RPMI8226 (cell line): ENCODE results near the gene VRK3.
A peak's percentile ranks its signal among the peaks of the same experiment; 100 is the strongest.
"Not testable (repeated sequence)": the region's sequence is repeated elsewhere in the genome, so short reads cannot be mapped to it uniquely, and the experiment has no call there.

Source experiments
- DNase-seq: peaks from one replicate; pipeline ENCODE4 v3.0.0-alpha.2; 2015

Gene VRK3, protein sequence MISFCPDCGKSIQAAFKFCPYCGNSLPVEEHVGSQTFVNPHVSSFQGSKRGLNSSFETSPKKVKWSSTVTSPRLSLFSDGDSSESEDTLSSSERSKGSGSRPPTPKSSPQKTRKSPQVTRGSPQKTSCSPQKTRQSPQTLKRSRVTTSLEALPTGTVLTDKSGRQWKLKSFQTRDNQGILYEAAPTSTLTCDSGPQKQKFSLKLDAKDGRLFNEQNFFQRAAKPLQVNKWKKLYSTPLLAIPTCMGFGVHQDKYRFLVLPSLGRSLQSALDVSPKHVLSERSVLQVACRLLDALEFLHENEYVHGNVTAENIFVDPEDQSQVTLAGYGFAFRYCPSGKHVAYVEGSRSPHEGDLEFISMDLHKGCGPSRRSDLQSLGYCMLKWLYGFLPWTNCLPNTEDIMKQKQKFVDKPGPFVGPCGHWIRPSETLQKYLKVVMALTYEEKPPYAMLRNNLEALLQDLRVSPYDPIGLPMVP

DNA sequence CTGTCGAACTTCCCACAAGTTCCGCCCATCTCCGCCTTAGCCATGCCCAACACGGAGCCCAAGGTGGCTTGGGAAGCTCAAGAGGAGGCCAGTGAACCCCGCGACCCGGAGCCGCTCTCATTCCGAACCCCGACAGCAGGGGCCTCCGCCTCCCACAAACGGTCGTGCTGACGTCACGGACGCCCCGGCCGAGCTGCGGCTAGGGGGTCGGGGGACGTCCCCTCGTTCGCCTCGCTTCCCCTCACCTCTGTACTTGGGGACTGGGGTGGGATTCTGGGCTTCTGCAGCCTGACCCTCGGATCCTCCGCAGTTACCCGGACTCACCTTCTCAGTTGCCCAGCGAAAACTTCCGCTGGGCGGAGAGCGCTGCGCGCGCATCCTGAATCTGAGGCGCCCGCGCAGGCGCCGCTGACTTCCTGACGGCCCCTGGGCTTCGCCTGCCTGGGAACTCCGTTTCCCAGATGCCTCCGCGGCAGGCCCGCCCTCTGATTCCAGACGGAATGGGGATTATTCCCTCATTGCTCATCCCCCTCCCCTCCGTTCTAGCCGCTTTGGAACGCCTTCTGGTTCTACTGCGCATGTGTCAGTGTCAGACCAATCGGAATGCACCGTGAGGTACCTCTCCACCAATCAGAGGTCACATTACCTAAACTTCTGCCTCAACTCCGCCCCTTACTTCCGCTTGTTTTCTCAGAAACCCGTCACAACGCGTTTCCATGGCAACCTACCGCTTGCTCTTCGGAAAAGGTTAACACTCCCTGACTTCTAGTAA is at the start of gene VRK3:
Gene VRK3 (minus strand): TSS at position 351 of the 772 bp plus-strand sequence. CDS start 9,210 bp downstream, outside the sequence.
- peak; percentile 99 for DNase-seq

- DNase-seq: not testable (repeated sequence)
Observed at GRCh38 chr19:50068382-50068781, 43.2 kb upstream of the VRK3 start.

DNA sequence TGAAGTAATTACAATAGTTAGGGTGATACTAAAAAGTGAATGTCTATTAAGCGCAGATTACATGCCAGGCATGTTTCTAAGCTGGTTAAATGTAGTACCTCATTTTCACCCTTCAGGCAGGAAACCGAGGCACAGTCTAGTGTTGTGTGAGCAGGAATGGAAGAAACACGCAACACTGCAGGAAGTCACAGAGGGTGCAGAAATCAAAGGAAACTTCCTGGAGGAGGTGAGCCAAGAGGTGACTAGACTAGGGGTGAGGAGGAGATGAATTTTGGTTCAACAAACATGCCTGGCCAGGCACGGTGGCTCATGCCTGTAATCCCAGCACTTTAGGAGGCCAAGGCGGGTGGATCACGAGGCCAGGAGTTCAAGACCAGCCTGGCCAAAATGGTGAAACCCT is 42.4 kb upstream of the VRK3 start:
- no peak for DNase-seq

GRCh38 chr19:50065938-50066337 is 40.8 kb upstream of the VRK3 start:
- DNase-seq: no peak

DNA sequence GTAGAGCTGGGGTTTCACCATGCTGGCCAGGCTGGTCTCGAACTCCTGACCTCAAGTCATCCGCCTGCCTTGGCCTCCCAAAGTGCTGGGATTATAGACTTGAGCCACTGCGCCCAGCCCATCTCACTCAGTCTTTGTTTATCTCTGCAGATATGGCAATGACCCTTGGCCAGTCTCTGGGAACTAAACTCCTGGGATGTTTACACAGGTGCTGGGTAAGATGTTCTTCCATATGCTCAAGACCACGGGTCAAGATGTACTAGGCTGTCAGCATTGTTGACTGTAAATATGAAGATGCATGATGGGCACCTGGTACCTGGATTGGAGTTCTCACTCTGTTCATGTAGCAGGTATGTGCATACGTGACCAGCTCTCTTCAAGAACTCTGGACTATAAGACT is 36.5 kb upstream of the VRK3 start:
- no peak for DNase-seq

DNA sequence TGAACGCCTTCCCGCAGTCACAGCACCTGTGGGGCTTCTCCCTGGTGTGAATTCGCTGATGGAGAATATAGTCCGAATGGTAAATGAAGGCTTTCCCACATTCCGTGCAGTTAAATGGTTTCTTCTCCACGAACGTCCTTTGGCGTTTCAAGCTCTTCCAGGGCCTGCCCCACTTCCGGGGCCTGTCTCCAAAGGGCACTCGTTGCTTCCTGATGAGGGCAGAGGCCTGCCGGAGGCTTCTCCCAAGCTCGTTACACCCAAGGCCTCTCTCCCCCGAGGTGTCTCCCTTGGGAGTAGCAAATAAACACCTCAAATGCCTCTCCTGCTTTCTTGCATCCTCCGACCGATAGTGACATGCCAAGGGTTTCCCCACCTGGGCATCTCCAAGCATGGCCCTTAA is 34.9 kb upstream of the VRK3 start:
- no peak for DNase-seq

- DNase-seq: no peak
Observed at GRCh38 chr19:50059045-50059444, 33.9 kb upstream of the VRK3 start.

GRCh38 chr19:50058425-50058824 is 33.3 kb upstream of the VRK3 start:
- no peak for DNase-seq

GRCh38 chr19:50053119-50053518 is 27.9 kb upstream of the VRK3 start:
- no peak for DNase-seq

DNA sequence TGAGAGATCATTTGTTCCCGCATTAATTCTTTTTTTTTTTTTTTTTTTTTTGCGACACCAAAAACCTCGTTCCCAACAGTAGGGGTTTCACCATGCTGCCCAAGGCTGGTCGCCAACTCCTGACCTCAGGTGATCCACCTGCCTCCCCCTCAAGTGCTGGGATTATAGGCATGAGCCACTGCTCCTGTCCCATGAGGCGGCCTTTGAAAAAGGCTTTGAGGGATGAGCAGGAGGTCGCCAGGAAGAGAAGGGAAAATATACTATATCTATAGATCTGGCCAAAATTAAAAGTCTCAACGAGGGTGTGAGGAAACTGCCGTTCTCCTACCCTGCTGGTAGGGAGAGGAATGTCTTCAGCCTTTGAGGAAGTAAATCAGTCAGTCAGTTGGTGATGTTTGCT is 26.8 kb upstream of the VRK3 start:
- DNase-seq: no peak

- DNase-seq: not testable (repeated sequence)
Observed at GRCh38 chr19:50051228-50051895, 26.2 kb upstream of the VRK3 start.

DNA sequence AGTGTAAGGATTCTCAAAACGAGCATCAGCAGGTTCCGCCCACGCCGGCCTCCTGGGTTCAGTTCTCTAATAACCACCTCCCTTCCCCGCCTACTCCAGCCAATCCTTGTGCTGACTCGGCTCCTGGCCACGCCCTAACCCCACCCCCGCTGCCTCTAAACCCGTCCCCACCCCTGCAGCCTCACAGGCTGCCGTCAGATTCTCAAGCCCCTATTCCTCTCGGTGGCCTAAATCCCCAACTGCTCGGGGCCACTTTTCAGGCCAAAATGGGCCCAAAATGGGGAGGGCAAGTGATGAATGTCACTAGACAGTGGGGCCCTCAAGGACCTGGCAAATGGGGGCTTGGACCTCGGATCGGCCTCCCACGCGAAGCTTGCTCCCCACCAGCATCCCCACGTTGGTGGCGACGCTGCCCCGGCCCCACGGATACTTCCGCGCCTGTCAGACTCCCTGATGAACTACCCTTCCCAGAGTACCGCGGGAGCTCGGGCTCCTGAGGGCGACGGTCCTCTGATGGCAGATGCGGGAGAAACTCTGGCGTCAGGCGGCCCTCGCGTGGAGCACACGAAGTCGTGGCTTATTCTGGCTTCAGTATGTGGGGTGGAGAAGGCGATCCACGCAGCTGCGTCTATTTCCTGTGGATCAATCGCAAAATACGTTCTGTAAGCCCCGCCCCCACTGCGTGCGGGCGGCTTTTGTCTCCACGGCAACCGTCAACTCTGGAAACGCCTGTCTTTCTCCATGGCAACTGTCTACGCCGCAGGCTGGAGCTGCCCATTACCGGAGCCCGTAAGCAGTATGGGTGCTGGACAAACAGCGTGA is 25.4 kb upstream of the VRK3 start:
- DNase-seq: peak; percentile 36

DNA sequence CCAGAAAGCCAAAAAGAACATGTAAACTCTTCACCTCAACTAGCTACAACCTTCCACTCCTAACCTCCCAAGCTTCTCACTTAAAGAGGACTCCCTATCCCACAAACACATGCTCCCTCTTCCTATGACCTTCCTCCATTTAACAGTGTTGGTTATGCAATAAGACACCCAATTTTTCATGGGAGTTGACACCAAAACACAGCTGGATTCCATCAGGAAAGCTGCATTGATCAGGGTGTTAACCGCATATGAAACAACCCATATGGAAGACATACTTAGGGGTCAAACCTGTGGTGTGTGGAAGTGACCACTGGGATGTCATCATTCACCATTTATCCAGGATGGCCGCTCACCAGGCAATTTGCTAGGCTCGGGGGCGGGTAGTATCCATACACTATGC is 22.5 kb upstream of the VRK3 start:
- DNase-seq: no peak

GRCh38 chr19:50046649-50047503 is 21.7 kb upstream of the VRK3 start:
- peak; percentile 37 for DNase-seq

GRCh38 chr19:50044922-50045321 is 19.8 kb upstream of the VRK3 start:
- no peak for DNase-seq

- DNase-seq: no peak
Observed at GRCh38 chr19:50043967-50044366, 18.8 kb upstream of the VRK3 start.

DNA sequence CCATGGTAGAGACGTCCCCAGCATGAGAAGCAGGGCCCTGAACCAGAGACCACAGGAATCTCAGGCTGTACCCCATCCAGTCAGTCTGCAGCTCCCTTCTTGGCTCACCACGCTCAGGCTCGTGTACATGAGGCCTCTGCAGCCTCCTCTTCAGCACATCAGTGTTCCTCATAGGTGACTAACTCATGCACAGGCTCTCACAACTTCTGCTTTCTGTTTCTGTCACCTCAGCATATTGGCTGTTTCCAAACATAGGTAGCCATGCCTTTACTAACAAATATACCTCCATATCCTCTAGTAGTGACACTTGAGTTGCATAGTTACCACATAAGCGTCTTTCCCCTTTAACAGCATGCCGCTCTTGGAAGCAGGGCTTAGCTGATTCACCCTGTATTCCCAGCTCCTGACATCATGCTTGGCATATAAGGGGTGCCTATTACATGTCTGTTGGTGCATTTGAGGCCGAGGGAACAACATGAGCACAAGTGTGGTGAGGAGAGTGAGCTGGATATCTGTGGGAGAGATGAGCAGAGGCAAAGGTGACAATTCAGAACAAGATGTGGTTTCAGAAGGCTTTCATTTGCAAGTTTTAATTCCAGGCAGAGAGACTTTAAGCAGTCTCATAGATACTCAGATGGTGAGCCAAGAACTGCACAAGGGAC is 17.3 kb upstream of the VRK3 start:
- DNase-seq: no peak

- no peak for DNase-seq
Observed at GRCh38 chr19:50040967-50041366, 15.8 kb upstream of the VRK3 start.

- no peak for DNase-seq
Observed at GRCh38 chr19:50039968-50040367, 14.8 kb upstream of the VRK3 start.

- DNase-seq: no peak
Observed at GRCh38 chr19:50036908-50037307, 11.7 kb upstream of the VRK3 start.

DNA sequence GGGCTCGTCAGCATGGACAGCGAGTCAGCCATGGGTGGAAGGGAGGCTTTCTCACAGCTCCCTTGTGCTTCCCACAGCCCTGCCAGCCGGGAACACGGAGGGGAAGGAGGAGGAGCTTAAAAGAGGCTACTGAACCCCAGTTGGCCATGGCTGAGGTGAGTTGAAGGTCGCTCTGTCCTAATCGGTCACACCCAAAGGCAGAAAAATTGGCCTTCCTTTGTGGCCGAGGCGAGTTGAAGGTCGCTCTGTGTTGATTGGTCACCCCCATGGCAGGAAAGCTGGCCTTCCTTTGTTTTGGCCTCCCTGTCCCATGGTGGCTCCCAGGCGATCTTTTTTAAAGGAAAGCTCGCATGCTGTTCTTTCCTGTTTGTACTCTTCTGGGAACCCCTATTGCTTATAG is 5.8 kb upstream of the VRK3 start:
- DNase-seq: no peak
